CD14-positive monocyte (primary cell): ENCODE measurements around the gene DNAH7. TPM values are rescaled to one million over a fixed set of nuclear protein-coding genes. Genes with fewer than 3 reads are reported as not detected.

Experiments
- DNase-seq, 3 donors: peaks; one replicate each; pipeline ENCODE4 v3.0.0-alpha.2; 2011 to 2022
- H2AFZ ChIP-seq: 2 replicates; pipeline ENCODE4 v1.6.0; 2012; ENCODE audit warnings: mild to moderate bottlenecking, low read depth, low read length, inconsistent platforms; ENCODE audit not compliant: insufficient read depth, poor library complexity, severe bottlenecking
- H3K27ac ChIP-seq, 2 donors: 1 replicate in 1 of 2; 2 replicates in 1 of 2; pipeline ENCODE4 v1.5.1; 2012 to 2013; ENCODE audit warnings: low read length in 2 of 2, control low read depth in 1 of 2, inconsistent platforms in 1 of 2, low read depth in 1 of 2, mild to moderate bottlenecking in 1 of 2
- H3K27me3 ChIP-seq, 2 donors: one replicate each; pipeline versions ENCODE4 v1.6.0 to v1.6.1; 2011 to 2013; ENCODE audit warnings: low read length in 2 of 2; ENCODE audit not compliant: control insufficient read depth in 2 of 2, insufficient read depth in 2 of 2
- H3K36me3 ChIP-seq, 2 donors: replicated peaks in 1 of 2; 1 replicate in 1 of 2; 2 replicates in 1 of 2; pipeline versions ENCODE4 v1.5.1 to v1.6.1; 2012 to 2013; ENCODE audit warnings: low read length in 2 of 2, control low read depth in 1 of 2, inconsistent platforms in 1 of 2, mild to moderate bottlenecking in 1 of 2; ENCODE audit not compliant: insufficient read depth in 2 of 2, control insufficient read depth in 1 of 2
- H3K4me1 ChIP-seq, 2 donors: 1 replicate in 1 of 2; 2 replicates in 1 of 2; pipeline versions ENCODE4 v1.5.1 to v1.6.1; 2012 to 2013; ENCODE audit warnings: low read length in 2 of 2, control low read depth in 1 of 2, inconsistent platforms in 1 of 2, mild to moderate bottlenecking in 1 of 2, moderate library complexity in 1 of 2; ENCODE audit not compliant: insufficient read depth in 2 of 2, control insufficient read depth in 1 of 2
- H3K4me2 ChIP-seq: replicated peaks from 2 replicates; pipeline ENCODE3; 2012; ENCODE audit warnings: low read length, moderate library complexity, mild to moderate bottlenecking; ENCODE audit not compliant: poor library complexity, severe bottlenecking; ENCODE audit errors: extremely low read depth
- H3K4me3 ChIP-seq, 3 experiments: fragments of 200-600 bp in 1 of 3; sonication (generic) in 1 of 3; replicated peaks in 1 of 3; 1 replicate in 2 of 3; 2 replicates in 1 of 3; pipeline ENCODE4 v1.5.1; 2011 to 2013; ENCODE audit warnings: low read length in 3 of 3, mild to moderate bottlenecking in 3 of 3, control low read depth in 2 of 3, low read depth in 2 of 3, inconsistent platforms in 1 of 3, moderate library complexity in 1 of 3
- H3K79me2 ChIP-seq: 2 replicates; pipeline ENCODE4 v1.6.0; 2012; ENCODE audit warnings: mild to moderate bottlenecking, control low read depth, inconsistent platforms, low read length, moderate library complexity; ENCODE audit not compliant: insufficient read depth
- H3K9ac ChIP-seq: 2 replicates; pipeline ENCODE4 v1.6.0; 2017; ENCODE audit warnings: low read length, mild to moderate bottlenecking; ENCODE audit not compliant: insufficient read depth, poor library complexity, severe bottlenecking
- H3K9me3 ChIP-seq, 2 donors: replicated peaks in 1 of 2; 1 replicate in 1 of 2; 2 replicates in 1 of 2; pipeline versions ENCODE4 v1.5.1 to v1.6.1; 2012 to 2013; ENCODE audit warnings: low read length in 2 of 2, control low read depth in 1 of 2; ENCODE audit not compliant: control insufficient read depth in 1 of 2, insufficient read depth in 1 of 2
- H4K20me1 ChIP-seq: 2 replicates; pipeline ENCODE4 v1.6.0; 2012; ENCODE audit warnings: mild to moderate bottlenecking, low read length, control low read depth, moderate library complexity; ENCODE audit not compliant: insufficient read depth
- H3K27ac Mint-ChIP-seq, 7 donors: one replicate each; pipeline ENCODE4 v1.8.0; 2020; ENCODE audit warnings: mild to moderate bottlenecking in 7 of 7, mixed read lengths in 7 of 7, moderate library complexity in 6 of 7, inconsistent platforms in 2 of 7
- H3K27me3 Mint-ChIP-seq, 3 donors: one replicate each; pipeline ENCODE4 v1.8.0; 2021 to 2022; ENCODE audit warnings: low read depth in 3 of 3, mild to moderate bottlenecking in 3 of 3, mixed read lengths in 3 of 3, moderate library complexity in 3 of 3, inconsistent platforms in 1 of 3
- H3K36me3 Mint-ChIP-seq, 2 donors: one replicate each; pipeline ENCODE4 v1.8.0; 2020; ENCODE audit warnings: mixed read lengths in 2 of 2, inconsistent platforms in 1 of 2, mild to moderate bottlenecking in 1 of 2
- H3K4me1 Mint-ChIP-seq: one replicate; pipeline ENCODE4 v1.8.0; 2020; ENCODE audit warnings: mild to moderate bottlenecking, mixed read lengths
- H3K4me3 Mint-ChIP-seq, 2 donors: one replicate each; pipeline ENCODE4 v1.8.0; 2020; ENCODE audit warnings: mild to moderate bottlenecking in 2 of 2, mixed read lengths in 2 of 2, moderate library complexity in 1 of 2
- H3K9me3 Mint-ChIP-seq, 7 donors: one replicate each; pipeline ENCODE4 v1.8.0; 2020 to 2022; ENCODE audit warnings: mixed read lengths in 7 of 7, mild to moderate bottlenecking in 6 of 7, moderate library complexity in 6 of 7, inconsistent platforms in 2 of 7
- CTCF ChIP-seq: fragments of 200-600 bp; IDR thresholded peaks from one replicate; pipeline ENCODE4 v1.8.0; 2022; ENCODE audit warnings: antibody characterized with exemption, mild to moderate bottlenecking
- WGBS: methylation state at CpG from one replicate; pipeline ENCODE4 v1.1.5; 2013; ENCODE audit warnings: missing lambda C conversion rate; ENCODE audit not compliant: insufficient coverage; 5-methylcytosine and 5-hydroxymethylcytosine counted together
- intact Hi-C, 2 donors: fragments of 100-400 bp; cut with micrococcal nuclease; formaldehyde crosslinking; loops; one replicate each; pipeline versions ENCODE4 v1.15.0 to v1.15.1; 2023
- polyA plus RNA-seq, 3 donors: library from polyadenylated mRNA; depleted of rRNA in 1 of 3; unstranded in 2 of 3; stranded (reverse) in 1 of 3; fragments of 300-500 nt in 2 of 3; fragments of >200 nt in 1 of 3; fragmentation: Illumina TruSeq in 2 of 3; gene quantifications; 1 replicate in 2 of 3; 2 replicates in 1 of 3; pipeline ENCODE4 v1.2.3, GENCODE V29; 2012 to 2021

The DNAH7 gene
- polyA plus RNA-seq, 3 donors, result 0.07 TPM; not detected in 2

GRCh38 chr2:195793881-195794280 is 274.8 kb downstream of the DNAH7 start:
- no peak overlapping the region for H3K9ac ChIP-seq
- WGBS, result 100% methylated on average over 1 of the region's 2 CpGs
- Mint-ChIP-seq H3K4me3 (no peak overlapping the region), H3K27ac (no peak overlapping the region), H3K27me3 (peaks cover 0 to 3% (median 3%) of the 10 kb centered on the region in 3 donors), H3K36me3 (no peaks in the 10 kb centered on the region), H3K9me3 (peaks cover 3 to 16% (median 6%) of the 10 kb centered on the region in 7 donors), H3K4me1 (no peaks in the 10 kb centered on the region)
- DNase-seq, result no peak
- no peaks in the 10 kb centered on the region for H3K4me1 ChIP-seq
- no peaks in the 10 kb centered on the region for H4K20me1 ChIP-seq
- H3K79me2 ChIP-seq, result no peaks in the 10 kb centered on the region
- H2AFZ ChIP-seq, result no peak overlapping the region
- no peak overlapping the region for H3K4me3 ChIP-seq
- intact Hi-C loops, result no loop called here
- H3K9me3 ChIP-seq, result no peaks in the 10 kb centered on the region
- no peaks in the 10 kb centered on the region for H3K36me3 ChIP-seq
- TF ChIP-seq CTCF, result no peak
- H3K4me2 ChIP-seq, result no peak overlapping the region
- no peak overlapping the region for H3K27ac ChIP-seq
- H3K27me3 ChIP-seq, result no peaks in the 10 kb centered on the region

- Histone ChIP-seq H3K27me3 (no peaks in the 10 kb centered on the region), H3K4me1 (no peaks in the 10 kb centered on the region), H3K79me2 (no peaks in the 10 kb centered on the region), H4K20me1 (no peaks in the 10 kb centered on the region), H3K36me3 (no peaks in the 10 kb centered on the region), H3K9me3 (no peaks in the 10 kb centered on the region), H3K9ac (no peak overlapping the region), H3K4me3 (no peak overlapping the region), H3K4me2 (no peak overlapping the region), H3K27ac (no peak overlapping the region), H2AFZ (no peak overlapping the region)
- peaks cover 0 to 1% (median 0%) of the 10 kb centered on the region in 3 donors for H3K27me3 Mint-ChIP-seq
- H3K4me1 Mint-ChIP-seq, result no peaks in the 10 kb centered on the region
- H3K36me3 Mint-ChIP-seq, result no peaks in the 10 kb centered on the region
- no CpG with 5 or more reads among the region's 2 CpGs for WGBS
- DNase-seq, result no peak
- no peak overlapping the region for H3K4me3 Mint-ChIP-seq
- no peak overlapping the region for H3K27ac Mint-ChIP-seq
- H3K9me3 Mint-ChIP-seq, result peaks cover 0 to 8% (median 3%) of the 10 kb centered on the region in 7 donors
- intact Hi-C loops, result no loop called here
- no peak for TF ChIP-seq CTCF
Observed at GRCh38 chr2:195782156-195782555, 286.5 kb downstream of the DNAH7 start.
